Trophoblast cell (in vitro differentiated cells and primary cell): ENCODE measurements around the gene SCAPER.

Experiments
- DNase-seq, 2 donors: peaks; one replicate each; pipeline ENCODE4 v3.0.0-alpha.2; 2016
- H2AFZ ChIP-seq: 2 replicates; pipeline ENCODE4 v1.6.1; 2013; ENCODE audit warnings: low read length, moderate library complexity, mild to moderate bottlenecking; ENCODE audit not compliant: insufficient read depth, poor library complexity
- H2AK5ac ChIP-seq: 2 replicates; pipeline ENCODE4 v1.6.1; 2013; ENCODE audit warnings: mild to moderate bottlenecking, low read length
- H2BK120ac ChIP-seq: 2 replicates; pipeline ENCODE4 v1.6.1; 2013; ENCODE audit warnings: low read length, mild to moderate bottlenecking, moderate library complexity; ENCODE audit not compliant: insufficient read depth, poor library complexity
- H2BK12ac ChIP-seq: 2 replicates; pipeline ENCODE4 v1.6.1; 2013; ENCODE audit warnings: mild to moderate bottlenecking, low read length, moderate library complexity
- H2BK5ac ChIP-seq: 2 replicates; pipeline ENCODE4 v1.6.1; 2013; ENCODE audit warnings: low read length, low read depth, moderate library complexity, mild to moderate bottlenecking; ENCODE audit not compliant: poor library complexity
- H3K14ac ChIP-seq: 2 replicates; pipeline ENCODE4 v1.6.1; 2013; ENCODE audit warnings: mild to moderate bottlenecking, low read length
- H3K18ac ChIP-seq: 2 replicates; pipeline ENCODE4 v1.6.1; 2013; ENCODE audit warnings: mild to moderate bottlenecking, low read length
- H3K23ac ChIP-seq: 2 replicates; pipeline ENCODE4 v1.6.1; 2013; ENCODE audit warnings: low read length
- H3K27ac ChIP-seq: 2 replicates; pipeline ENCODE4 v1.5.1; 2013; ENCODE audit warnings: low read depth, mild to moderate bottlenecking, inconsistent platforms, low read length, moderate library complexity
- H3K27me3 ChIP-seq: 2 replicates; pipeline ENCODE4 v1.6.1; 2013; ENCODE audit warnings: inconsistent platforms, mild to moderate bottlenecking, low read length, moderate library complexity; ENCODE audit not compliant: insufficient read depth
- H3K36me3 ChIP-seq, 2 experiments: 1 replicate in 1 of 2; 2 replicates in 1 of 2; pipeline ENCODE4 v1.6.1; 2013; ENCODE audit warnings: low read length in 2 of 2, mild to moderate bottlenecking in 2 of 2, moderate library complexity in 1 of 2; ENCODE audit not compliant: insufficient read depth in 2 of 2, control insufficient read depth in 1 of 2
- H3K4ac ChIP-seq: 2 replicates; pipeline ENCODE4 v1.6.1; 2013; ENCODE audit warnings: low read depth, mild to moderate bottlenecking, low read length, moderate library complexity
- H3K4me1 ChIP-seq, 2 experiments: 1 replicate in 1 of 2; 2 replicates in 1 of 2; pipeline ENCODE4 v1.6.1; 2013; ENCODE audit warnings: low read length in 2 of 2, mild to moderate bottlenecking in 2 of 2, moderate library complexity in 1 of 2; ENCODE audit not compliant: insufficient read depth in 2 of 2, control insufficient read depth in 1 of 2
- H3K4me2 ChIP-seq: 2 replicates; pipeline ENCODE4 v1.6.1; 2013; ENCODE audit warnings: inconsistent platforms, mild to moderate bottlenecking, low read length, moderate library complexity
- H3K4me3 ChIP-seq: 2 replicates; pipeline ENCODE4 v1.5.1; 2013; ENCODE audit warnings: mild to moderate bottlenecking, low read depth, low read length, inconsistent platforms
- H3K79me1 ChIP-seq: one replicate; pipeline ENCODE4 v1.6.1; 2013; ENCODE audit warnings: low read length
- H3K79me2 ChIP-seq: 2 replicates; pipeline ENCODE4 v1.6.1; 2013; ENCODE audit warnings: low read length, mild to moderate bottlenecking; ENCODE audit not compliant: control insufficient read depth, insufficient read depth, poor library complexity
- H3K9ac ChIP-seq: 2 replicates; pipeline ENCODE4 v1.6.1; 2013; ENCODE audit warnings: mild to moderate bottlenecking, low read length
- H3K9me3 ChIP-seq: 2 replicates; pipeline ENCODE4 v1.6.1; 2013; ENCODE audit warnings: low read depth, mild to moderate bottlenecking, control low read depth, inconsistent platforms, low read length; ENCODE audit not compliant: insufficient read depth
- H4K12ac ChIP-seq: 2 replicates; pipeline ENCODE4 v1.6.1; 2013; ENCODE audit warnings: low read depth, mild to moderate bottlenecking, low read length, moderate library complexity
- H4K8ac ChIP-seq: 2 replicates; pipeline ENCODE4 v1.6.1; 2013; ENCODE audit warnings: low read depth, mild to moderate bottlenecking, low read length, moderate library complexity
- H4K91ac ChIP-seq: one replicate; pipeline ENCODE4 v1.6.1; 2013; ENCODE audit warnings: low read depth, mild to moderate bottlenecking, low read length, moderate library complexity
- WGBS: extraction: QIAGEN DNeasy Blood & Tissue Kit; methylation state at CpG from one replicate; pipeline ENCODE4 v1.1.7; 2013; ENCODE audit warnings: missing lambda C conversion rate; ENCODE audit not compliant: insufficient read length, insufficient coverage; ENCODE audit errors: extremely low coverage; 5-methylcytosine and 5-hydroxymethylcytosine counted together

SCAPER gene

GRCh38 chr15:76625267-76625666, 279.9 kb downstream of the SCAPER start:
- no peak overlapping the region for H3K23ac ChIP-seq
- H3K4me1 ChIP-seq: no peaks in the 10 kb centered on the region
- no peak overlapping the region for H3K14ac ChIP-seq
- H3K79me2 ChIP-seq: no peaks in the 10 kb centered on the region
- H3K36me3 ChIP-seq: no peaks in the 10 kb centered on the region
- H4K12ac ChIP-seq: no peak overlapping the region
- no peak overlapping the region for H3K4me2 ChIP-seq
- H2BK12ac ChIP-seq: no peak overlapping the region
- H2AFZ ChIP-seq: no peak overlapping the region
- H2BK120ac ChIP-seq: no peak overlapping the region
- WGBS: no CpG with 5 or more reads among the region's 4 CpGs
- H3K27me3 ChIP-seq: no peaks in the 10 kb centered on the region
- no peak overlapping the region for H3K27ac ChIP-seq
- H3K4me3 ChIP-seq: no peak overlapping the region
- H3K18ac ChIP-seq: no peak overlapping the region
- H3K79me1 ChIP-seq: no peaks in the 10 kb centered on the region
- no peak overlapping the region for H2AK5ac ChIP-seq
- no peak overlapping the region for H2BK5ac ChIP-seq
- no peak overlapping the region for H4K91ac ChIP-seq
- H4K8ac ChIP-seq: no peak overlapping the region
- DNase-seq: peak in 1 of 2 donors; percentile 18
- H3K9ac ChIP-seq: no peak overlapping the region
- no peaks in the 10 kb centered on the region for H3K9me3 ChIP-seq
- no peak overlapping the region for H3K4ac ChIP-seq

- DNase-seq: no peak
- H3K27me3 ChIP-seq: no peaks in the 10 kb centered on the region
- no peak overlapping the region for H2AFZ ChIP-seq
- H3K14ac ChIP-seq: no peak overlapping the region
- no peak overlapping the region for H2AK5ac ChIP-seq
- no peak overlapping the region for H3K4me3 ChIP-seq
- H3K23ac ChIP-seq: no peak overlapping the region
- no peak overlapping the region for H3K18ac ChIP-seq
- H3K4me1 ChIP-seq: no peaks in the 10 kb centered on the region
- no peaks in the 10 kb centered on the region for H3K36me3 ChIP-seq
- H3K79me2 ChIP-seq: no peaks in the 10 kb centered on the region
- no peak overlapping the region for H4K12ac ChIP-seq
- no peak overlapping the region for H4K8ac ChIP-seq
- no peak overlapping the region for H2BK120ac ChIP-seq
- H3K4me2 ChIP-seq: no peak overlapping the region
- H2BK12ac ChIP-seq: no peak overlapping the region
- no peak overlapping the region for H2BK5ac ChIP-seq
- no peaks in the 10 kb centered on the region for H3K79me1 ChIP-seq
- H3K27ac ChIP-seq: no peak overlapping the region
- H3K9ac ChIP-seq: no peak overlapping the region
- no peak overlapping the region for H3K4ac ChIP-seq
- H3K9me3 ChIP-seq: peaks cover 4% of the 10 kb centered on the region
- H4K91ac ChIP-seq: no peak overlapping the region
These were observed 290.4 kb downstream of the SCAPER start for GRCh38 chr15:76614725-76615124.

- H3K9ac ChIP-seq: no peak overlapping the region
These were observed 316.1 kb downstream of the SCAPER start for GRCh38 chr15:76588811-76589747.

GRCh38 chr15:76585576-76585897, 319.6 kb downstream of the SCAPER start:
- DNase-seq: no peak
- Histone ChIP-seq H2BK12ac (no peak overlapping the region), H3K9ac (no peak overlapping the region), H3K14ac (no peak overlapping the region), H2BK120ac (no peak overlapping the region), H3K4me1 (no peaks in the 10 kb centered on the region), H3K27me3 (no peaks in the 10 kb centered on the region), H3K23ac (no peak overlapping the region), H3K4ac (no peak overlapping the region), H2AFZ (no peak overlapping the region), H3K79me1 (no peaks in the 10 kb centered on the region), H3K9me3 (no peaks in the 10 kb centered on the region), H4K8ac (no peak overlapping the region), H2AK5ac (no peak overlapping the region), H3K18ac (no peak overlapping the region), H3K4me3 (no peak overlapping the region), H3K79me2 (no peaks in the 10 kb centered on the region), H2BK5ac (no peak overlapping the region), H3K36me3 (no peaks in the 10 kb centered on the region), H3K4me2 (no peak overlapping the region), H3K27ac (no peak overlapping the region), H4K91ac (no peak overlapping the region), H4K12ac (no peak overlapping the region)

More at GRCh38 chr15:76588811-76589747, 316.1 kb downstream of the SCAPER start:
- Histone ChIP-seq H2BK5ac (no peak overlapping the region), H3K79me2 (no peaks in the 10 kb centered on the region), H2BK120ac (no peak overlapping the region), H4K8ac (no peak overlapping the region), H3K4me3 (no peak overlapping the region), H4K91ac (no peak overlapping the region), H2BK12ac (no peak overlapping the region), H3K79me1 (no peaks in the 10 kb centered on the region), H3K4ac (no peak overlapping the region), H2AFZ (no peak overlapping the region), H3K4me1 (no peaks in the 10 kb centered on the region), H4K12ac (no peak overlapping the region), H3K14ac (no peak overlapping the region), H3K23ac (no peak overlapping the region), H3K36me3 (no peaks in the 10 kb centered on the region), H3K9me3 (no peaks in the 10 kb centered on the region), H3K27ac (no peak overlapping the region), H3K4me2 (no peak overlapping the region), H3K27me3 (no peaks in the 10 kb centered on the region), H3K18ac (no peak overlapping the region), H2AK5ac (no peak overlapping the region)
- no CpG with 5 or more reads among the region's 7 CpGs for WGBS
- DNase-seq: no peak
